Testis (tissue), 3 donors: Measurements from ENCODE around the gene SNAP47. TPM values are rescaled to one million over a fixed set of nuclear protein-coding genes. Genes with fewer than 3 reads are reported as not detected.
A peak's percentile ranks its signal among the peaks of the same experiment; 100 is the strongest.

Source experiments
- DNase-seq: peaks from one replicate; pipeline ENCODE4 v3.0.0-alpha.2; 2019
- H3K27ac ChIP-seq, 2 donors: fragments of 200-600 bp; sonication (generic); one replicate each; pipeline ENCODE4 v1.5.1; 2019
- H3K27me3 ChIP-seq: fragments of 200-600 bp; sonication (generic); one replicate; pipeline ENCODE4 v1.5.1; 2019
- H3K36me3 ChIP-seq: fragments of 200-600 bp; sonication (generic); one replicate; pipeline ENCODE4 v1.5.1; 2017; ENCODE audit warnings: low read depth; ENCODE audit errors: missing control alignments
- H3K4me1 ChIP-seq: fragments of 200-600 bp; sonication (generic); one replicate; pipeline ENCODE4 v1.5.1; 2019
- H3K4me3 ChIP-seq, 2 donors: fragments of 200-600 bp; sonication (generic); one replicate each; pipeline ENCODE4 v1.5.1; 2017 to 2019
- H3K9me3 ChIP-seq: fragments of 200-600 bp; sonication (generic); one replicate; pipeline ENCODE4 v1.5.1; 2017
- POLR2A ChIP-seq: fragments of 450-650 bp; IDR thresholded peaks from one replicate; pipeline ENCODE4 v1.6.1; 2017; ENCODE audit warnings: antibody characterized with exemption, mild to moderate bottlenecking, moderate library complexity
- WGBS, 2 donors: methylation state at CpG; one replicate each; pipeline ENCODE4 v1.1.5; 2018; 5-methylcytosine and 5-hydroxymethylcytosine counted together
- intact Hi-C: fragments of 100-400 bp; cut with DNase I; formaldehyde crosslinking; loops from one replicate; pipeline ENCODE4 v1.15.1; 2023; ENCODE audit warnings: low total_unique reads
- polyA plus RNA-seq: library from polyadenylated mRNA; stranded (reverse); fragments of 350-450 nt; fragmentation: Illumina TruSeq; extraction: RNeasy Lipid Tissue Mini Kit (QIAGEN cat#74804); gene quantifications from one replicate; pipeline ENCODE4 v1.2.3, GENCODE V29; 2014; ENCODE audit warnings: low read depth, low replicate concordance; ENCODE audit not compliant: insufficient read depth
- total RNA-seq, 2 donors: library from RNA; depleted of rRNA; stranded (reverse); fragments of >200 nt; gene quantifications; one replicate each; pipeline ENCODE4 v1.2.3, GENCODE V29; 2016
- TF ChIP-seq, protein P1 (sequence below), 3 experiments: fragments of 450-650 bp in 2 of 3; fragments of 200-600 bp in 1 of 3; sonication (generic) in 1 of 3; IDR thresholded peaks; one replicate each; pipeline ENCODE4 v1.5.1; 2016 to 2019; ENCODE audit warnings: antibody characterized with exemption in 3 of 3, mild to moderate bottlenecking in 2 of 3, moderate library complexity in 1 of 3

The SNAP47 gene
- total and polyA plus RNA-seq, 3 donors from 2014 or later = 72.2 to 80.3 (median 77.6) TPM

DNA sequence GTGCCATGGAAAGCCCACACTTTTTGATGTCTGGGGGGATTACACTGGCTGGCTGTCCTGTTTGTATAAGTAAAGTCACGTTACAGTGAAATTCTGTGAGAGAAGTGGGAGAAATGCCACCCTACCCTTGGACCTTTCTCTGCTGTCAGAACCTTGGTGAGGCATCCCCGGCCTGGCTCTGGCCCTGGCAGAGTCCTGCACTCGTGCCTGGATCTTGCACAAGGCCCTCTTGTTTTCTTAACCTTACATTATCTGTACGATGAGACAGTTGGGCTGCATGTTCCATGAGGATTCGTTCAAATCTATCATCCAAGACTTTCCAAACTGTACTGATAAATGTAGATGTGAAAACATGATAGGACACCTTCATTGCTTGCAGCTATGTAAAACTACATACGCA, 11.4 kb downstream of the SNAP47 start:
- WGBS, 2 donors = 74 to 84% methylated on average over 6 of the region's 6 CpGs
- no peak for DNase-seq
- no peak overlapping the region for H3K27ac ChIP-seq
- H3K36me3 ChIP-seq = no peaks in the 10 kb centered on the region
- peaks cover 9% of the 10 kb centered on the region for H3K4me1 ChIP-seq
- no peak overlapping the region for H3K4me3 ChIP-seq
- H3K9me3 ChIP-seq = no peaks in the 10 kb centered on the region
- no peak for TF ChIP-seq POLR2A
- TF ChIP-seq, protein P1, sequence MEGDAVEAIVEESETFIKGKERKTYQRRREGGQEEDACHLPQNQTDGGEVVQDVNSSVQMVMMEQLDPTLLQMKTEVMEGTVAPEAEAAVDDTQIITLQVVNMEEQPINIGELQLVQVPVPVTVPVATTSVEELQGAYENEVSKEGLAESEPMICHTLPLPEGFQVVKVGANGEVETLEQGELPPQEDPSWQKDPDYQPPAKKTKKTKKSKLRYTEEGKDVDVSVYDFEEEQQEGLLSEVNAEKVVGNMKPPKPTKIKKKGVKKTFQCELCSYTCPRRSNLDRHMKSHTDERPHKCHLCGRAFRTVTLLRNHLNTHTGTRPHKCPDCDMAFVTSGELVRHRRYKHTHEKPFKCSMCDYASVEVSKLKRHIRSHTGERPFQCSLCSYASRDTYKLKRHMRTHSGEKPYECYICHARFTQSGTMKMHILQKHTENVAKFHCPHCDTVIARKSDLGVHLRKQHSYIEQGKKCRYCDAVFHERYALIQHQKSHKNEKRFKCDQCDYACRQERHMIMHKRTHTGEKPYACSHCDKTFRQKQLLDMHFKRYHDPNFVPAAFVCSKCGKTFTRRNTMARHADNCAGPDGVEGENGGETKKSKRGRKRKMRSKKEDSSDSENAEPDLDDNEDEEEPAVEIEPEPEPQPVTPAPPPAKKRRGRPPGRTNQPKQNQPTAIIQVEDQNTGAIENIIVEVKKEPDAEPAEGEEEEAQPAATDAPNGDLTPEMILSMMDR (IDR thresholded peaks at IDR 0.05) = no peak
- intact Hi-C loops = no loop called here
- no peaks in the 10 kb centered on the region for H3K27me3 ChIP-seq

DNA sequence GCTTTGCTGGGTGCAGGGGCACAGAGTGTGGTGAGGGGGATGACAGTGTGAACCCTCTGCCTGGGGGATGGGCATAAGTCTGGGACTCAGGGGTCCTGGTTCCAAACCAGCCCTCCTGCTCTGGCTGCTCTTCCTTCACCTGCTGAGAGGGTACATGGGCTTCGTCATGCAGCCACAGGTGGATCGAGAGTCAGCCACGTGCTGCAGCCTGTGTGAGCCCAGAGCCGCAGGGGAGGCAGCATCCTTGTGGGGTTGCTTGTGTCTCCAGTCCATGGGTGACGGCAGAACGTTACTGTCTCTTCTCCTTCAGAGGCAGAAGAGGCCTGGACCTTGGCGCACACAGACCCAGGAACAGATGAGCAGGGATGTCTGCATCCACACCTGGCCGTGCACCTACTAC, 12.1 kb downstream of the SNAP47 start:
- Histone ChIP-seq H3K27me3 (no peaks in the 10 kb centered on the region), H3K4me3 (no peak overlapping the region), H3K4me1 (peaks cover 9% of the 10 kb centered on the region), H3K9me3 (no peaks in the 10 kb centered on the region), H3K36me3 (no peaks in the 10 kb centered on the region), H3K27ac (no peak overlapping the region)
- no peak for DNase-seq
- 88% methylated on average over 8 of the region's 8 CpGs; no CpG with 5 or more reads in 1 of the 2 donors for WGBS, 2 donors
- TF ChIP-seq POLR2A = no peak
- TF ChIP-seq, protein P1 (IDR thresholded peaks at IDR 0.05) = no peak
- intact Hi-C loops = no loop called here

DNA sequence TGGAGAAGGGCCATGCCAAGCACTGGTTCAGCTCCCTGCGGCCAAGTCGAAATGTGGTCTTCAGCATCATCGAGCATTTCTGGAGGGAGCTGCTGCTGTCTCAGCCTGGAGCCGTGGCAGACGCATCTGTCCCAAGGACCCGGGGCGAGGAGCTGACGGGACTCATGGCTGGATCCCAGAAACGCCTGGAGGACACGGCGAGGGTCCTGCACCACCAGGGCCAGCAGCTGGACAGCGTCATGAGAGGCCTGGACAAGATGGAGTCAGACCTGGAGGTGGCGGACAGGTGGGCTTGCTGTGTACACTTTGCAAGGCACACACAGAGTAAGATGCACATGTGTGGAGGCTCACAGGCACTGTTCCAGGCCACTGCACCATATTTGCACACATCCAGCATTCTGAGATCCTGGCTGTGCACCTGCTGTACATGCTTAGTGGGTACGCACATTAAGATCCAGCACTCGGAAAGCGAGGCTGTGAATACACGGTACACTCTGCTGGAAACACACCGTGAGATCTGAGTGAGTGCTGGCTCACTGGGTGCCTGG, 12.8 kb downstream of the SNAP47 start:
- Histone ChIP-seq H3K27me3 (no peaks in the 10 kb centered on the region), H3K36me3 (no peaks in the 10 kb centered on the region), H3K4me1 (peaks cover 9% of the 10 kb centered on the region), H3K27ac (peak overlapping the region; percentile 31 to 65), H3K9me3 (no peaks in the 10 kb centered on the region), H3K4me3 (no peak overlapping the region)
- intact Hi-C loops = no loop called here
- TF ChIP-seq, protein P1 (IDR thresholded peaks at IDR 0.05) = no peak
- no peak for TF ChIP-seq POLR2A
- 90 to 93% methylated on average over 3 to 18 of the region's 18 CpGs for WGBS, 2 donors
- no peak for DNase-seq

DNA sequence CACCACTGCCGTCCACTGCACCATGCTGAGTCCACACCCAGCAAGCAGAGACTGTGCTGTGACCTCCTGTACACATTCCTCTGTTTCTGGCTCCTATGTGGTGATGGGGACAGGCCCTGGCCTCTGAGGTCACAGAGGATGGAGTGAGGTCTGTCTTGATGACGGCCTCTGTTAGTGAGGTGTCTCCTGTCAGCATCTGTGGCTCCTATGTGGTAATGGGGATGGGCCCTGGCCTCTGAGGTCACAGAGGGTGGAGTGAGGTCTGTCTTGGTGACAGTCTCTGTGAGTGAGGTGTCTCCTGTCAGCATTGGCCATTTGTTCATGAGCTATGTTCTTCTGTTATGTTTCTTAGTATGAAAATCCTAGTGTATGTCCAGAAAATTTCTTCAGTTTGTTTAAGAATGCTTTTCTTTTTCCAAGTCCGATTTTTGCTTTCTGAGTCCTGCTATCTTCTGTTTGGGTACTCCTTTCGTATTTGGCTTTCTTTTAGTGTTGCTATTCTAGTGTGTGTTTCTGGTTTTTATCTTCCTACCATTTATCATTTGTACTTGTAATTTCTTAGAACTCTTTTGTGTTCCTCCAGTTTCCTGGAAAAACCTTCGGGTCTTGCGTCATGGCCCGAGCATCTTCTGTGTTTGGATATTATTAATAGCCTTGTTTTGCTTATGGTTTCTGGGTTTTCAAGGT, 13.4 kb downstream of the SNAP47 start:
- Histone ChIP-seq H3K36me3 (no peaks in the 10 kb centered on the region), H3K9me3 (no peaks in the 10 kb centered on the region), H3K4me1 (peaks cover 10% of the 10 kb centered on the region), H3K27me3 (no peaks in the 10 kb centered on the region), H3K4me3 (no peak overlapping the region), H3K27ac (peak overlapping the region; percentile 48 to 65)
- no peak for TF ChIP-seq POLR2A
- TF ChIP-seq, protein P1 (IDR thresholded peaks at IDR 0.05) = no peak
- 45 to 46% methylated on average over 7 of the region's 7 CpGs for WGBS, 2 donors
- intact Hi-C loops = no loop called here
- DNase-seq = peak; percentile 71

DNA sequence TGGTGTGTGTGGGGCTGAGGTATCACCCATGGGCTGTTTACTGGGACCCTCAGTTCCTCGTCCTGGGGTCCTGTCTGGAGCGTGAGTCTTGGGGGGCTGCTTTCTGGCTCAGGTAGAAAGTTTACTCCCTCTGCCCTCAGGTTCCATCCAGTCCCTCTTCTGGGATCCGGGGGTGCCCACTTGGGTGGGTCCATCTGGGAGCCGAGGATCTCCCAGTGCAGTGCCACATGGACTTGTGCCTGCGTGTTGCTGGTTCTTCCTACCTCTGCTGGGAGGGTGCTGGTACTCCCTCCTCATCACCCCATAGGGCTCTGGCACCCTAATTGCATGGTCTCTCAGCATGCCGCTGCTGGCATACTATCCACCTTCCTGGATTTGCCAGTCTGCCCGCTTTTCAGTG, 14.0 kb downstream of the SNAP47 start:
- H3K27ac ChIP-seq = peak overlapping the region; percentile 48 to 65
- H3K36me3 ChIP-seq = no peaks in the 10 kb centered on the region
- H3K4me3 ChIP-seq = no peak overlapping the region
- intact Hi-C loops = no loop called here
- WGBS, 2 donors = 92 to 93% methylated on average over 5 to 7 of the region's 7 CpGs
- DNase-seq = no peak
- H3K4me1 ChIP-seq = peaks cover 15% of the 10 kb centered on the region
- no peaks in the 10 kb centered on the region for H3K9me3 ChIP-seq
- no peaks in the 10 kb centered on the region for H3K27me3 ChIP-seq
- no peak for TF ChIP-seq POLR2A
- TF ChIP-seq, protein P1 (IDR thresholded peaks at IDR 0.05) = no peak
